HG03135 (cell line): ENCODE measurements around the gene STRBP.

Source experiments
- ATAC-seq: cut with Tn5 transposase; IDR thresholded peaks from one replicate; pipeline ENCODE4 v1.9.1; 2021; ENCODE audit warnings: mild to moderate bottlenecking, moderate library complexity; ENCODE audit not compliant: unreplicated experiment

Gene STRBP

DNA sequence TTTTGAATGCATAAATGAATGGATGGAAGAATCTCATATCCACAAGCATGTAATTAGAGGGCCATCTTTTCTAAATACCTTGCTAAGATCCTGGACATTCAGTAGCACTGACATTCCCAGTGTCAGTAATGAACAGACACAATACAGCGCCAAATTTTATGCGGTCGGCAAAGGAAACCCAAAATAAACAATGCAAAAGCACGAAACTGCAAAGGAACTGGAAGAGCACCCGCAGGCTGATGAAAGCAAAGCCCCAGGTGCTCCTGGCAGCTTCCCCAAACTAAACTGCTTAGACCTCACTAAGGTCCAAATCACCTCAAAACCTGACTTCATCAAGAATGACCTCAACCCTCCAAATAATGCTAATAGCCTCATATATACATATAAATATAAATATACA, 133.0 kb downstream of the STRBP start:
- no peak for ATAC-seq

DNA sequence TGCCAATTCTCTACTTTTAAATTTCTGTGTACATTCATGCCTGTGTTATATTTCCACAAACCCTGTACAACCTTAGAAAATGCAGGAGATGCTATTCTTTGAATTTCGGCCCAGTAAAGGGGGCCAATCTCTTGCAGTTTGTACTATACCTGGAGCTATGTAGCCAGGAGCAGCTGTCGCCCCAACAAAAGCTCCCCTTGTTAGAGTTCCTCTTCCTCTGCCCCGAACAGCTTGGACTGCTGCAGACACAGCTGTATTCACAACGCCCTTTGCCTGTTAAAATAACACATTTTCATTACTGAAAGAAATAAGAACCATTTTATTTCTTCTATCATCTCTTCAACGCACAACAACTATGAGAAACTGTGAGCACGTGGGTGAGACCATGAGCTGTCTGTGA, 135.7 kb downstream of the STRBP start:
- no peak for ATAC-seq

DNA sequence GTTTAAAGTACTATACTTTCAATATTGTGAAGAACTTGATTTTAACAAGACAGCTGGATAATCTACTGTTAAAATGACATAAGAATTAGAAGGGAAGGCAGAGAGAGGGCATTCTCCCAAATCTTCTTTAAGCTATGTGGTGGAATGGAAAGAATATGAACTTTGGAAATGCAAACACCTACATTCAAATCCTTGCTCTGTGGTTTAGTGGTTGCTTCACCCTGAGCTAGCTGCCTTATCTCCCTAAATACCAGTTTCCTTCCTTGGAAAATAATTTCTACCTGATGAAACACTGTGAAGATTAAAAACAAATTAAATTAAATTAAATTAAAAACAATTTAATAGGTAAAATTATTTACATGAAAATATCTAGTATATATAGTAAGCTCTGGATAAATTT, 136.4 kb downstream of the STRBP start:
- no peak for ATAC-seq

DNA sequence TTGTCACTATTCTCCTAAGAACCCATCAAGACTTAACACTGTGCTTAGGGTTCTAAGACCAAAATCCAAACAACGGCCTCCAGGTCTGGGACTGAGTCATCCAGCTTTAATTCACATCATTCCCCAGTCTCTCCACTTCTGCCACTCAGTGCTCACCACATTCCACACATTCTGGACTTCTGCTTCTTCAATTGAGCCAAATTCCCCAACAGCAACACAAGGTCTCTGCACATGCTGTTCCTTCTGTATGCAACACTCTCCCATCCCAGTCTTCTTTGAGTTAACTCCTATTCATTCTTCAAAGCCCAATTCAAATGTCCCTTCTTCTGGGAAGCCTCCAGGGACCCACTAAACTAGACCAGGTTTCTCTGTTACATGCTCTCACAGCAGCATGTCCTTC, 137.1 kb downstream of the STRBP start:
- no peak for ATAC-seq

DNA sequence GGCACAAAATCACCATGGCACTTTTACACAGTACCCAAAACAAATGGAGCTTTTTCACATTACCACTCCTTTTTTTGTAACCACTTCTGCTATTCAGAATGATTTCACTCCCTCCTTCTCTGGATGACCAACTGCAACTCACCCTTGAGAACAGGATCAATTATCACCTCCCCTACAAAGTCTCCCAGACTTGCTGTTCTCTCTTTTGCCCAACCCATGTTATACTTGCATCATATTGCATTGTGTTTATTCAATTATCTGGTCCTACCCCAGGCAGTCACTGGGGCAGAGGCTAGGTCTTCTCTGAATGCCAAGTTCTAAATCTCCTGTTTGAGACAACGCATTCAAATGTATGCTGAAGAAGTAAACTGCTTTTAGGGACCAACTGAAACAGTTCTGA, 139.0 kb downstream of the STRBP start:
- ATAC-seq: no peak

DNA sequence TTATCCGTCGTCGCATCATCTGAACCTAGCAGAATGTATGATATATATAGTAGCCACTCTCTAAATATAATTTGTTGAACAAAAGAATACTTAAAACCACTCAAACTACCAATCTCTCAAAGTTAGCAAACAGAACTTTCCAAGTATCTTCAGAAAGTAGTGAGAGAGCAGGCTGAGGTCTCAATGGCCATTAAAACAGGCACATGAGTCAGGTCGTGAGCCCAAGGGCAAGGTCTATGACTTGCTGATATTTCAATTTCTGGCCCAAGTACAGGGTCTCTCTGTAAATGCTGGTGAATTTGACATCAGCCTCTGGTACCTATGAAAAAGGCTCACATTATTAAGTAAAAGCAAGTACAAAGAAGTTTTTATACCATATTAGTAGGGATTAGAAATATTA, 139.8 kb downstream of the STRBP start:
- no peak for ATAC-seq

DNA sequence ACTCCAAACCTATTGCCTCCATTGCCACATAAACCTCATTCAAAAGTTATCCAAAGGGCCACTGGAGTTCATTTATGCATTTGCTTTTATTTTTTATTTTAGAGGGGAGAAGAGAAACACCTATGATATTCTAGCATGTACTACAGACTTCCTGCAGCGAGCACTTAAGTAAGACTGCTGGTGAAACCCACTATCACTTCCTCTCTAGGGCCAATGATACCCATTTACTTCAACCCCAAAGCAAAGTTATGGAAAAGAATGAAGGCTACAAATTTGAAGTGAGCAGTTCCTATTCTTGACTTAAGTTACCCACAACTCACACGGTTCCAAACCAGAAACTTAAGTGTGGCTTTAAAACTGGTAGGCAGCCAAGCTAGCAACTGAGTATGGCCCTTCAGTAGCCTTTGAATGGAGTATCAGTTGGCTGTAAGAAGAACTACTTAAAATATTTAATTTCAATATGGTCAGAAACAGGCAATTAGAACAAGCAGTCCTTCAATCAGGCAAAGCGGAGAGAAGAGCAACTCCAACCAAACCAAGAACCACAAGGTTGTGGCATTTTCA, 140.8 kb downstream of the STRBP start:
- ATAC-seq: no peak

DNA sequence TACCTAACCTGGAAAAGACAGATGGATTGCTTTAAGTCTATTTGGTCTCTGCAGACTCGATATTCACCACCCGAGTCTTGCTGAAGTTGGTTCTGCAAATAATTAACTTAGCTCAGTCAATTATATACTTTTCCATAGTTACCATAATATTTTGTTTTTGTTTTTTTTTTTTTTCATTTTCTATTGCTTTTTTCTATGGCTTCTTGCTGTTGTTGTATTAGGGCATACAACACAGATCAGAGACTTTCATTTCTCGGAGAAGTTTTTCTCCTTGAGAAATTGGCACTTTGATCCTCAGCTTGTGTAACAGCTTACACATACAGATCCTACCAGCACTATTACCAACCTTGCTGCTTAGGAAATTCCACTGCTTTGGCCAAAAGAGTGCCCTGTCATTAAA, 146.9 kb downstream of the STRBP start:
- no peak for ATAC-seq

DNA sequence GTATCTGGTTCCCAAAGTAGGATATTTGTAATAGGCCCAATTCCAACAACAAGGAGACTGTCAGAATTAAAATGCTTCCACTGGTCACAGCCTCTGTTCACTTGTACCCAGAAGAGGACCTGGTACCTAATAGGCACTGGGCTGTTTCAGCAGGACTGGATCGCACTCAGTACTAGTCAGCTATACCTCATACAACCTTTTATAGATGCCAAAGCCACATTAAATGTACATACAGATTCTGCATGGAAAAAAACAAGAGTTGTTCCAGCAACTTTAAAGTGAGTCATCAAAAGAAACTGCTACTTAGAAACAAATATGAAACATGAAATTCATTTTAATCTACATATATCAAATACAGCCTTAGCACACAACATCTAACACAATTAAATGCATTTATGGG, 147.4 kb downstream of the STRBP start:
- no peak for ATAC-seq

DNA sequence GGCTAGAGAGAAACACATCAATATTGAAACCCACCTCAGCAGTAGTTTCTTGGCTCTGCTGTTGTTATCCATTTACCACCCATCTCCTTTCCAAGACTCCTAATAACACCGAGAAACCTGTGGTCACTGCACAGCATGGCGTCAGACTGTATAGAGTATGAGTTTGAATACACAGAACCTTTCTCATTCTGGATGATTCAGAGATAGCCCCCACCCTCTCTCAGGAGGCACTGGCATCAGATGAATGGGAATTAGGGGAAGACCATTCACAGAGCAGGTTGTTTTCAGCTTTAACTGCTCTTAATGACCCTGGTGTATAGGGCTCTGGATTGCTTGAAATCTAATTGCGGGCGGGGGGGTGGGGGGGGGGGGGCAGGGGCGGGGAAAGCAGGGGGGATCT, 148.3 kb downstream of the STRBP start:
- ATAC-seq: no peak

DNA sequence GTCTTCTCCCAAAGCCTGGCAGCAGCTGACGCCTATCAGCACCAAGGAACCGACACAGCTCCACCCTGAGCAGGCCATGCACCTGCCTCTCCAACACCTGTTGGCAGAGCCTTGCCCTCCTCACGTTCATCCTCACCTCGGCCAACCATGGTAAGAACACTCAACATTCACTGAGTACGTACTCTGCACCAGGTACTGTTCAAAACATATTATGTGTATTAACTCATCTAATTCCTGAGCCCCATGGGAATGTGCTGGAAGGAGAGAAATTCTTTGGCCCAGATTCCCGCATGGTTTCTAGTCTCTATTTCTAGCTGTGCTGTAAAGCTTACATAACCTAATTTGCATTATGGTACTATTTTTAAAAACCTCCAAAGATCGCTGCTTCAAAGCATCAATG, 148.8 kb downstream of the STRBP start:
- ATAC-seq: no peak

DNA sequence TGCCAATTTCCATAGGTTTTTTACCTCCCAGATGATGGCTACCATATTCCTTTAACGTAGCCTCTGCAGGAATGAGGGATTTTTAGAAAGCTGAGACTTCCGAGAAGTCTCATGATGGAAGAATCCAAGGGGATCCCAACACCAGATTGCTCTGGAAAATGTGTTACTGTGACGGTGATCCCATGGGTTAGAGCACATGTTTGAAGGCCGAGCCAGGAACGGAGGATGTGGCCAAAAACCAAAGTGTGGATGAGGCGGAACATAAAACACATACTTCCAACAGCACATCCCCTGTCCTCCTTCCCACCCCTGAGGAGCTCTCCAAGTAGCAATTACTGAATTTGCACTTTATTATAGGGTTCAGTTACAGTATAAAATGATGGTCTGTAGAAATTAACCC, 152.3 kb downstream of the STRBP start:
- ATAC-seq: no peak

DNA sequence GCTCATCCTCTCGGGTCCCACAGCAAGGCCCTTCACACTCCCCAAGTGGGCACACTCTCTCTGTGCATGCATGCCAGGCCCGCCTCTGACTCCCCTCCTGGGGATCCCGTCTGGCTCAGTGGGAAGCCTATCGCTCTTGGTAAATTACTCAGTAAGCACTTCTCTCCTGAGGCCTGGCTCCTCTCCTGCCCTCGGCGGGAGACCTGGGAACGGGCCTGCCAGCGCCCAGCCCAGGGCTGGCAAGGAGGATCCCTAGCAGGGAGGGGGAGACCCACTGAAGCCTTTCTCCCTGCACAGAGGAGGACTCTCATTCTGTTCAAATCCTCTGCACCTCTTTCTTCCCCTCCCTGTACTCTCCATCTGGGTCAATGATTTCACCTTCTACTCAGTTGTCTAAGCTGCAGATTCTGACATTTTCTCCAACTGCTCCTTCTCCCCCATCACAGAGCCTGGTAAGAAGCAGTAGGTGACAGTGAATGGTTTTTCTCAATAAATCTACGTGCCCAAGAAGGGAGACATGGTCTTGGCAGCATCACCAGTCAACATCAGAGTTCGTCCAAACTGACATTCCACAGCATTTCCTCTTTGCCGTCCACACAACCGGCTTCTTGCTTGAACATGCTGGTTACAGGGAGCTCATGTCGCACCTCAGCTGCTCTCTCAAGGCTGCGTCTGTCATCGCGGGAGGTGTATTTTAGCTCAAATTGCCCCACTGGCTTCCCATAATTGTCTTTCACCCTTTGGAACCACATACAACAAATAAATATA, 153.1 kb downstream of the STRBP start:
- ATAC-seq: no peak

DNA sequence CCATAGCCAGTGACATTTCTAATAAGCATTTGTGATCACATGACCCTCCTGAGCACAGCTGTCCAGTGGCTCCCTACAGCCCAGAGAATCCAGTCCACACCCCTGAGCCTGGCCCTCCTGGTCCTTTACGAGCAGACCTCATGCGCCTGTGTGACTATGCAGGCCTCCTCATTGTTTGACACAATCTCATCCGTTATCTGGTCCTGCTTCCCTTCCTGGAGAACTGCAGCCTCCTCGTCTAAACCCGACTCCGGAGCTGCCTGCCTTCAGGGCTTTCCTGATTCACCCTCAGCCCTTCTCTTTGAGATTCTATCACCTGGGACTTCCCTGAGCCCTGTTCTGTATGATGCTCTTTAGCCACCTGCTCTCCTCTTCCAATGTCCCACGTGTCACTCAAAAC, 155.2 kb downstream of the STRBP start:
- no peak for ATAC-seq

DNA sequence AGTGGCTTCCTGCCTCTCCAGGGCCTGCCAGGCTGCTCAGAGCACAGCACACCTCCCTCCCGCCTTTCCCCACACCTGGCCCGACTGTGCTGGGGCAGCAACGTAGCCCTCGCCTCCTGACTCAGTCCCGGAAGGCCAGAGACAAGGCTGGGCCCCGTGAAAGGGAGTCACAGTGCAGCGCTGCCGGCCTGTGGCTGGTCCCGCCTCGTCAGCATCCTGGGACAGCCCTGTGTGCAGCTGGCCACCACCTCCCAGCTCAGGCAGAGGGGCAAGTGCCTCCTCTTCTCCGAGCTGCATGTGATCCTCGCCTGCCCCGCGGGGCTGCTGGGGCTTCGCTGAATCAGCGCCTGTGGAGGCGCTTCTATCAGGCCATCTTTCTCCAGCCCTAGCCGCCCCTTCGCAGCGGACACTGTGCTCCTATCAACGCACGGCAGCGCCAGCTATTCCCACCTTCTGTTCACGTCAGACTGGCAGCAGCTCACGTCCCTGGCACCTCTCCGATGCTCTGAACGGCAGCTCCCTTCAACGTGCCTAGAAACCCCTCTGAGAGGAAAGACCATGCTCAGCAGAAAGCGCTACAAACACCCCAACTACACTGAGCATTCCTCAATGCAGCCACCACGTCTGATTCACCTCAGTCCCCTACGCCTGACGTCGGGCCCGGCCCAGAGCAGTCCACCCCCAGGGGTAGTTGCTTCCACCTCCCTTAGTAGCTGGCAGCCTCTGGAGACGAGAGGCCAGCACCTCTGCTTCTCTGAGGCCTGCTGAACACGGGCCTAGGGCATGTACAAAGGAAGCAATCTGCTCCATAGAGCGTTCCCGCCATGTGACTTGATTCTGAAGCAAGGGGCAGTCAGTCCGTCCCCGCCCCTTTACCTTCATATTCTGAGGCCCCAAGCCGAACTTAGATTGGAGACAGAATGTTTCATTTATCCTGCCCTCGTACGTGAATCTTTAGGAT, 156.1 kb downstream of the STRBP start:
- no peak for ATAC-seq

DNA sequence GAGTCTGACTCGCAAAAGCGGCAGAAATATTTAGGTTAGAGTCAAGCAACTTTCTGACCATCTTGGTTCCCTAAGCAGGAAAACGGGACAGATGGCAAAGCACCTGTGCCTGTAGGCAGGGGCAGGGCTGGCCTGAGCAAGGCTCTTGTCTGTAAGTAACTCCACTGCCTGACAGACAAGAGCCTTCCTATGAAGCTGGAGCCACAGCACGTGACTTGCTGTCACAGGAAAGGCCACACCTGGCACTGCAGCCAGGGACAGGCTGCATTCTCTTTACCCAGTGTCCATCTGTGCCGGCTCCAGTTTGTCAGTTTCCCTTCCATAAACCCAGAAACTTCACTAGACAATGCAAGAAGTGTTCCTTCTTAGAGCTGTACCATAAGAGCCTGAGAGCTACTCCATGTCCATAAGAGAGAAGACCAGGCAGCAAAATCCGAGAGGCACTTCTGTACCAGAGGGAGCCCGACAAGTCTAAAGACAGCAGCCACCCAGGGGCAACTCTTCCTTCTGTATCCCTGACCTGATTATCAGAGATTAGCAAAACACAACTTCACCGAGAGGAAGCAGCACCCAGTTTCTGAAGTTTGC, 156.9 kb downstream of the STRBP start:
- no peak for ATAC-seq

DNA sequence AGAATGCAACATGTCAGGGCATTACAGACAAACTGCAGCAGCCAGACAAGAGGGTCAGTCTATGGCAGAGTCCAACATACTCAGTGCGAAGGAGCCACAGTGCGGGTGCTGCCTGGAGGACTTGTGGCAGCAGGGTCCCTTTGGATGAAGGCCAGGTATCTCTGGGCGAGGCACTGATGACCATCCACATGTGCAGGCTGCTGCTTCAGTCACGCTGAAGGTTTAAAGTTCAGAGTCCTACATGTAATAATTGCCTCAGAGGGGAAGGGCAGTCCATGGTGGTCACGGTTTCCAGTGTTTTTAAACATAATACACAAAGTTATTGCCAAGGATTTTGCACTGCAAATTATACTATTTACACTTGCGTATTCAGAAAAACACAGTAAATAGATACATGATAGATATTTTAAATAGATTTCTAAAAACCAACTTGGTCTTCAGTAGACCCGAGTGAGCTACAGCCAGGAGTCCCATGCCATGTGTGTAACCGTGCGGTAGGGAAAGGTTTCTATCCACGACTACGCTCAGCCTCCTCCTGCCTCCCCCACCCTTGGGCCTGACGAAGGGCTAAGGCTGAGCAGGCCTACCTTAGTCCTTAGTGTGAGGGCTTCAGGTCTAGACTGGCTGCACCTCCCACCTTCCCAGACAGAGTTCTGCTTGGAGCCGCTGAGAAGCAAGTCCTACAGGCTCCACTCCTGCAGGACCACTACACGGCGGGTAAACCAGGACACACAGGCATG, 158.7 kb downstream of the STRBP start:
- ATAC-seq: no peak

DNA sequence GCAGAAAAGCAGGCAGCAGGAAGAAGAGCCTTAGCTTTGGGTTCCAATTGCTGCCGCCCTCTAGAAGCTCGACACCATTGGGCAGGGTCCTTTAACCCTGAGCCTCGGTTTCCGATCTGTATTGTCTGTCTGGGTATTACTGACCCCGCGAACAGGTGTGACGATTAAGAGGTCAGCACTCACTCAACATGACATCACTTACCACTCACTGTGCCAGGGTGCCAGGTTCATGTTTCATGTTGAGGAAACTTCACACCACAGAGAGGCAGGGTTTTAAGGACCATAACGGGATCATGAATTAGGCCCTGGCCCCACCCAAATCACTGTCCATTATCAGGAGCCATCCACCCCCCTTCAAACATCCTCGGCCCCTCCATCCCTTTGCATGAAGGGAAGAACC, 159.4 kb downstream of the STRBP start:
- ATAC-seq: no peak

DNA sequence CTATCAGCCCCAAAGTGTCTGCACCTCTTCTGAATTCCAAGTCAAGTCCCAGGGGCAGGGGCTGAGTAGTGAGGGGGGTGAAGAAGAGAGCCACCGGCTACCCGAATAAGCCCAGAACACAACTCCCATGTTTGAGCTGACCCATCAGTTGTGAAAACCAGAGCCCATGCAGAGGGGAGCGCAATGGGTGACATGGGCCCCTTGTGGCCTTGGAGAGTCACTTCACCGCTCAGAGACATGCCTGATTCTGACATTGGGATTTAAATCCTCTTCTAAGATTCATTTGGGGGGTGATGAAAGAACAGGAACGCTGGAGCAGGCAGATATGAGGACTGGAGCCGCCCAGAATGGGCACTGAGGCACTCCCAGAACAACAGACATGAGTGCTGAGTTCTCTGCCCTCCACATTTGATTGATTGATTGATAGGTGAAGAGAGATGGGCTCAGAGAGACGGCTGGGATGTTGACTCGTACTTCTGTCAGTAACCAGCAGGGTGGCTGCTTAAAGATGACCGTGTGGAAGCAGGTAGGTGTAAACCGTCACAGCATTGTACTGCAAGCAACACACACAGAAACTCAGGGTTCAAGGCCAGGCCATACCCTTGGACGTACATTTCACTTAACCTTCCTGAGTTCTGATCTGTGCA, 160.6 kb downstream of the STRBP start:
- no peak for ATAC-seq

DNA sequence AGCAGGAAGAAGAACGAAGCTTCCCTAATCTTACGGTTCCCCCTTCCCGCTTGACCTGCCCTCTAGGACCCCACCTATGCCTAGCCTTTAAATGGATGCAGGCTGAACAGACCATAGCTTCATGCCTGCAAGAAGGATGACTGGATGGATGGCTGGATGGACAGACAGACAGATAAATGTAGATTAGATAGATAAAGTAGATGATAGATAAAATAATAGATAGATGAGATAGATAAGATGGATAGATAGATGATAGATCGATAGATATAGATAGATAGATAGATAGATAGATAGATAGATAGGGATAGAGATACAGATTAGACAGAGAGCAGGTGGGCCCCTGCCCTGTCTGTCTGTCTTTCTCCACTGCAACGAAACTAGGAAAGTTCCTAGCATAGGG, 162.9 kb downstream of the STRBP start:
- ATAC-seq: no peak
